22Rv1 (cell line): Measurements from ENCODE around the gene AMIGO2.

Source experiments
- H3K27ac ChIP-seq: fragments of 450-650 bp; 2 replicates; pipeline ENCODE4 v1.5.1; 2017
- ZFX ChIP-seq: fragments of 450-650 bp; IDR thresholded peaks from 2 replicates; pipeline ENCODE4 v1.6.1; 2017; ENCODE audit warnings: antibody characterized with exemption, borderline replicate concordance
- TF ChIP-seq, protein P1 (sequence below): fragments of 450-650 bp; IDR thresholded peaks from 2 replicates; pipeline ENCODE4 v1.5.1; 2017; ENCODE audit warnings: mild to moderate bottlenecking

Gene AMIGO2

DNA sequence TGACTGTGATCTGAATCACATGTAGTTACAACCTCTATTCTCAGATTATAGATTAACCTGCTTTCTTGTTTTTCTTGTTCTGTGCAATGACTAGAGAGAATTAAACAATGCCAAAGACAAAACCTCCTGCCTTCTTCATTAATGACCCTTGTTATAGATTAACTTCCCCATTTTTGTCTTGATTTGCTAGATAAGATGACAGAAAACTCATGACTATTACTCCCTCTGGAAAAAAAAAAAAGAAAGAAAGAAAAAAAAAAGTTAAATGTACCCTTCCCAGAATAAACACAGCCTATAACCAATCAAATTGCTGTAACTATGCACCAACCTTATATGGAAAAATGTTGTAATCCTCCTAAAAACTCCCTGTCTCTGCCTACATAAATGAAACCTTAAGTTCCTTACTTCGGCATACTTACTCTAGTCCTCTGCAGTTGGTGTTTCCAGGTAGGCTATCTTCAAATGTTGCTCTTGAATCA is 41.5 kb downstream of the AMIGO2 start:
- H3K27ac ChIP-seq, result peak overlapping the region; percentile 87
- TF ChIP-seq, protein P1, sequence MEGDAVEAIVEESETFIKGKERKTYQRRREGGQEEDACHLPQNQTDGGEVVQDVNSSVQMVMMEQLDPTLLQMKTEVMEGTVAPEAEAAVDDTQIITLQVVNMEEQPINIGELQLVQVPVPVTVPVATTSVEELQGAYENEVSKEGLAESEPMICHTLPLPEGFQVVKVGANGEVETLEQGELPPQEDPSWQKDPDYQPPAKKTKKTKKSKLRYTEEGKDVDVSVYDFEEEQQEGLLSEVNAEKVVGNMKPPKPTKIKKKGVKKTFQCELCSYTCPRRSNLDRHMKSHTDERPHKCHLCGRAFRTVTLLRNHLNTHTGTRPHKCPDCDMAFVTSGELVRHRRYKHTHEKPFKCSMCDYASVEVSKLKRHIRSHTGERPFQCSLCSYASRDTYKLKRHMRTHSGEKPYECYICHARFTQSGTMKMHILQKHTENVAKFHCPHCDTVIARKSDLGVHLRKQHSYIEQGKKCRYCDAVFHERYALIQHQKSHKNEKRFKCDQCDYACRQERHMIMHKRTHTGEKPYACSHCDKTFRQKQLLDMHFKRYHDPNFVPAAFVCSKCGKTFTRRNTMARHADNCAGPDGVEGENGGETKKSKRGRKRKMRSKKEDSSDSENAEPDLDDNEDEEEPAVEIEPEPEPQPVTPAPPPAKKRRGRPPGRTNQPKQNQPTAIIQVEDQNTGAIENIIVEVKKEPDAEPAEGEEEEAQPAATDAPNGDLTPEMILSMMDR, result no peak
- TF ChIP-seq ZFX, result no peak

- TF ChIP-seq ZFX, result no peak
- H3K27ac ChIP-seq, result peak overlapping the region; percentile 9; the same call in 1 of the 2 replicates
These were observed 44.3 kb downstream of the AMIGO2 start for GRCh38 chr12:47035484-47035883.

- H3K27ac ChIP-seq, result 0 out of 2 replicates have a peak overlapping the region, but pooled peaks have one; percentile 9
- TF ChIP-seq, protein P1, result no peak
- TF ChIP-seq ZFX, result no peak
These were observed 45.1 kb downstream of the AMIGO2 start for GRCh38 chr12:47034661-47035060.

DNA sequence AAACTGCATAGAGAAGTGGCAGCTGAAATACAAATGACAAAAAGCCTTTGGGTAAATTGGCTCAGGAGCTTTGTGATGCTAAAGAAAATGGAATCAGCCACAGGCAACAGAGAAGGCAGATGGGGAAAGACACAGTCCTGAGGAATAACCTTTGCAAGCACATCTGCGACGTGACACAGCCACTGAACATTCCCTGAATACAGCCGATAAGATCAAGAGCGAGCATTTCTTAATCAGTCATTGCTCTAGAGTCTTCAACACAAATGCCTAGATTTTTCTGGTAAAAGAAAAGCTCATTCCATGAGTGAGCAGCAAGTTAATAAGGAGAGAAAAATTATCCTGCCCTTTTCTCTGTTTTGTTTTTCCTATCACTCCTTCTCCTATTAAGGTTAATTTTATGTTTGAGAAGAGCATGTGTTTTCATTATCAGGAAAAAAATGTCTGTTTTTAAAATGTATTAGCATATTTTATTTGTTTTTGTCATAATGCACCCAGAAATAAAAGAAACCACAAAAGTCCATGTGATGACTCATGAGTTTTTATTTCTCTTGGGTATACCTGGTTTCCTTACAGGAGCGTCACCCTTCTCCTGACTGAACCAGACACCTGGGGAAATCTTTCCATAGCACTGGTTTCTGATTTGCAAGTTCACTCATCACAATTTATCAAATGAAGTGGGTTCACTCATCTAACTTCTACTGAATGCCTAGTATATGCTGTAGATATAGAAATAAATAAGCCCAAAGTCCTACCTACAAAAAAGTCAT is 45.8 kb downstream of the AMIGO2 start:
- H3K27ac ChIP-seq, result peak overlapping the region; percentile 54
- TF ChIP-seq ZFX, result no peak
- TF ChIP-seq, protein P1, result no peak

- TF ChIP-seq, protein P1, result no peak
- no peak for TF ChIP-seq ZFX
- H3K27ac ChIP-seq, result peak overlapping the region; percentile 54
These were observed 46.7 kb downstream of the AMIGO2 start for GRCh38 chr12:47033081-47033480.

- peak overlapping the region; percentile 54 for H3K27ac ChIP-seq
- TF ChIP-seq, protein P1, result peak; percentile 84
- TF ChIP-seq ZFX, result no peak
These were observed 47.1 kb downstream of the AMIGO2 start for GRCh38 chr12:47032644-47033043.

DNA sequence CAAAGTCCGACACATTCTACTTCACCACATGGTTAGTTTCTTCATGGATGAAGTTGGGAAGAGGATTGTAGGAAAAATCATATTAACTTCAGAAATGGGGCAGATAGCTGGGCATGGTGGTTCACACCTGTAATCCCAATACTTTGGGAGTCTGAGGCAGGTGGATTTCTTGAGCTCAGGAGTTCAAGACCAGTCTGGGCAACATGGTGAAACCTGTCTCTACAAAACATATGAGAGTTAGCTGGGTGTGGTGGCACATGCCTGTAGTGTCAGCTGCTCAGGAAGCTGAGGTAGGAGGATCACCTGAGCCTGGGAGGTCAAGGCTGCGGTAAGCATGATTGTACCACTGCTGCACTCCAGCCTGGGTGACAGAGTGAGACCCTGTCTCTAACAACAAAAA is 49.9 kb downstream of the AMIGO2 start:
- no peak for TF ChIP-seq ZFX
- TF ChIP-seq, protein P1, result no peak
- no peak overlapping the region for H3K27ac ChIP-seq
